HG03520 (cell line): Measurements from ENCODE around the gene UBE2L3.
A peak's percentile ranks its signal among the peaks of the same experiment; 100 is the strongest.
"Not testable (repeated sequence)": the region's sequence is repeated elsewhere in the genome, so short reads cannot be mapped to it uniquely, and the experiment has no call there.

Experiments used
- ATAC-seq: cut with Tn5 transposase; IDR thresholded peaks from one replicate; pipeline ENCODE4 v1.9.1; 2021; ENCODE audit warnings: mild to moderate bottlenecking, moderate library complexity; ENCODE audit not compliant: unreplicated experiment

UBE2L3 gene

GRCh38 chr22:21570398-21570797 lies 2.9 kb downstream of the UBE2L3 start:
- no peak for ATAC-seq

GRCh38 chr22:21571679-21572078 lies 4.2 kb downstream of the UBE2L3 start:
- ATAC-seq, result no peak

GRCh38 chr22:21573293-21573734 lies 5.8 kb downstream of the UBE2L3 start:
- ATAC-seq, result no peak

GRCh38 chr22:21573750-21574494 lies 6.4 kb downstream of the UBE2L3 start:
- ATAC-seq, result no peak

- no peak for ATAC-seq
These were observed 11.9 kb downstream of the UBE2L3 start for GRCh38 chr22:21579474-21579851.

DNA sequence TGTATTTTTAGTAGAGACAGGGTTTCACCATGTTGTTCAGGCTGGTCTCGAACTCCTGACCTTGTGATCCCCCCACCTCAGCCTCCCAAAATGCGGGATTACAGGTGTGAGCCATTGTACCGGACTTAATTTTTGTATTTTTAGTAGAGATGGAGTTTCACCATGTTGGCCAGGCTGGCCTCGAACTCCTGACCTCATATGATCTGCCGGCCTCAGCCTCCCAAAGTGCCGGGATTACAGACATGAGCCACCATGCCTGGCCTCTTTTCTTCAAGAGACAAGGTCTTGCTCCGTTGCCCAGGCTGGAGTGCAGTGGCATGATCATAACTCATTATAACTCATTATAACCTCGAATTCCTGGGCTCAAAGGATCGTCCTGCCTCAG lies 13.1 kb downstream of the UBE2L3 start:
- not testable (repeated sequence) for ATAC-seq

GRCh38 chr22:21581009-21581713 lies 13.6 kb downstream of the UBE2L3 start:
- ATAC-seq, result not testable (repeated sequence)

- ATAC-seq, result no peak
These were observed 15.6 kb downstream of the UBE2L3 start for GRCh38 chr22:21582801-21583740.

- no peak for ATAC-seq
These were observed 17.9 kb downstream of the UBE2L3 start for GRCh38 chr22:21585389-21585788.

DNA sequence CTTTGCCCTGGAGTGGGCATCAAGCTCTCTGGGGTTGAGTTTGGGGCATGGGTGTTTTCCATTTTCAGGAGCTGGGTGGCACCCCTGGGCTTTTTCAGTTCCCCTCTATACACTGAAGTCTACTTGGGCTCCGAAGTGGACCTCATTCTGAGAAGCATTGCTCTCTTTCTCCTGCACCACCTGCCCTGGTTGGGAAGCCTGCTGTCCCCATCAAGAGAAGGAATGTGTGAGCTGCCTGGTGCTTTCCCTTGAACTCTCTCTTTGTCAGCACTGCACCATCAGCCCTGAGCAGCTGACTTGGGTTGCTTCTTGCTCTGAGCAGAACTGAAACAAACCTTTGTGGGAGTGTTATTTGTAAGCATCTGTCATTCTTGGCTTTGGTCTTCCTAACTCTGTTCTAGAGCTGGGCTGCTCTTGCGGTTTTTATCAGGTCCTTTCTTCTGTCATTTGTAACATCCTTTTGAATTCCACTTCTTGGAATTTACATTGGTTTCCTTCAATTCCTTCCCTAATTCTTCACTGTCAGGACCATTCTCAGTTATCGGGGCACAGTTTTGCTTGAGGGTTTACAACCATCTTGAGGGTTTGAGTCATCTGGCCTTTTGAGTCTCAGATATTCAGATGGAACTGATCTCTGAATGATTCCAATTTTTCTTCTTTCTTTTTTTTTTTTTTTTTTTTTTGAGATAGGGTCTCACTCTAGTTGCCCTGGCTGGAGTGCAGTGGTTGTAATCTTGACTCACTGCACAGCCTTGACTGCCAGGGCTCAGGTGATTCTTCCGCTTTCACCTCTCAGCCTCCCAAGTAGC lies 20.5 kb downstream of the UBE2L3 start:
- ATAC-seq, result peak; percentile 60

DNA sequence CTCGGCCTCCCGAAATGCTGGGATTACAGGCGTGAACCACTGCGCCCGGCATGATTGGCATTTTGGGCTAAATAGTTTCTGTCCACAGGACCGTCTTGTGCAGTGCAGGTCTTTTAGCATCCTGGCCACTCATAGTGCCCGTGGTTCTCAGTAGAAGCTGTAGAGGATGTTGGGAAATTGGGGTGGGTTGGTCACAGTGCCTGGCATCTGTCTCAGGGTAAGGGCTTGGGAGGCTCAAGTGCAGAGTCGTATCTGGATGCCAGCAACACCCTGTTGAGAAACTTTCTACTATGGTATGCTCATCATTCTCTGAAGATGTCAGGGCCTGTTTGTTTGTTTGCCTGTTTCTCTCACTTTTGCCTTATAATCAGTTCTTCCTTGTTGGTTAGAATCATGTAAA lies 21.9 kb downstream of the UBE2L3 start:
- ATAC-seq, result no peak

- ATAC-seq, result no peak
These were observed 23.5 kb downstream of the UBE2L3 start for GRCh38 chr22:21590809-21591641.

DNA sequence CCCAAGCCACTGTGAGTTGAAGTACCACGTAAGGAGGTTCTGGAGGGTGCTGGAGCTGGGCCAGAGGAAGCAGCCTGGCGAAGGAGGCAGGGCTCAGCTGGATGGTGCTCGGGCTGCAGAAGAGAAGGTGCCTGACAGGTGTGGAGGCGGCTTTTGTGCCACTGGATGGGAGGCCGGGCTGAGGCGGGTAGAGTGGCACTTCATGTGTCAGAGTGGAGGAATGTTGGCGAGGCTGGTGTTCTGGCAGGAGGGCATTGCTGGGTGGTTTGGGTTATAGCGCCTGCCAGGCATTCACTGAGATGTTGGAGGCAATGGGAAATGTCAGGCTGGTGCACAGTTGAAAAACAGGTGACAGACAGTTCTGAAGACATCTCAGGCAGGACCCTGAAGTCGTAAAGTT lies 24.2 kb downstream of the UBE2L3 start:
- no peak for ATAC-seq

- no peak for ATAC-seq
These were observed 24.9 kb downstream of the UBE2L3 start for GRCh38 chr22:21592422-21592821.

DNA sequence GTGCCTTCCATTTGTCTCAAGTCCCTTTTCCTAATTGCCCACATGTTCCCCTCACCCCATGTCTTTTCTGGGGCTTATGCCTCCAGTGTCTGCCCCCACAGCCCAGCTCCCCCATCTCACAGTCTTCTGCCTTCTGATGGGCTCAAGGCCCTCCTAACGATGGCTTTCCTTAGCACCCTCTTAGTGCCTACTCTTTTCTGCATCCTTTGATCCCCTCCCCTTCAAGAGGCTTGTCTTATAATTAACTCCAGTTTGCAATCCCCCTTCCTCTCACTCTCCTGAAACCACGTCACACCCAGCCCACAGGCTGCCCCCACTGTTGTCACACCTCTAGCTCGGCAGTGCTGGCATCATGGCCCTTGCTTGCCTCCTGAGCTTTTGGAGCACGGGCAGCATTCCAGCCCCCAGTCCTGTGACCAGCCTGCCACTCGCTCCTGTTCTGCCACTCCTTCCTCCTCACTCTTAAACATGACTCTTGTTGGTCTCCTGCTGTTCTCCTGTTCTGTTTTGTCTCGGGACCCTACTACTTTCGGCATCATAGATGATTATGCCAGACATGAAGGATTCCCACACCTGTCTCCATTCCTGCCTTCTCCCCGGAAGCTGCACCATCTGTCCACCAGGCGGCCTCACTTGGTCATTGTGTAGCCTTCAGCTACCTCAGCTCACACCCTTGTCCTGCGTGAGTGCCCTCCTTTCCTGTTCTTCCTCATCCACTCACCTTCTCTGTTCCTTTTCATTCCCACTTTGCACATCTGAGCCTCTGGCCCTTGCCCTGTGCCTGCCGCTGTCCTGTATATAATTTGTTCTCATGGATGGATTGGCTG lies 26.1 kb downstream of the UBE2L3 start:
- ATAC-seq, result no peak

GRCh38 chr22:21594865-21595452 lies 27.4 kb downstream of the UBE2L3 start:
- no peak for ATAC-seq

- ATAC-seq, result not testable (repeated sequence)
These were observed 29.0 kb downstream of the UBE2L3 start for GRCh38 chr22:21596356-21597135.

GRCh38 chr22:21598302-21598701 lies 30.8 kb downstream of the UBE2L3 start:
- ATAC-seq, result no peak
